ENCODE measurements around the gene COX18. TPM values are rescaled to one million over a fixed set of nuclear protein-coding genes. Genes with fewer than 3 reads are reported as not detected.

Gene COX18
- total RNA-seq, 1 donor from 2014 or later = 19.6 TPM

DNA sequence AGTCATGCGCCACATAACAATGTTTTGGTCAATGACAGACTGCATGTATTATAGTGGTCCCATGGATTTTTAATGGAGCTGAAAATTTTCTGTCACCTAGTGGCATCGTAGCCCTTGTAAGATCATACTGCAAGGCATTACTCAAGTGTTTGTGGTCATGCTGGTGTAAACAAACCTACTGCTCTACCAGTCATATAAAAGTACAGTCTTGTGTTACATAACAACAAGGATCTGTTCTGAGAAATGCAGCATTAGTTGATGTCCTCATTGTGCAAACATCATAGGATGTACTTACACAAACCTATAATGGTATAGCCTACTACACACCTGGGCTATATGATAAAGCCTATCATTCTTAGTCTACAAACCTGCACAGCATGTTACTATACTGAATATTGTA lies 34.6 kb downstream of the COX18 start:
- TF ChIP-seq, protein P1, sequence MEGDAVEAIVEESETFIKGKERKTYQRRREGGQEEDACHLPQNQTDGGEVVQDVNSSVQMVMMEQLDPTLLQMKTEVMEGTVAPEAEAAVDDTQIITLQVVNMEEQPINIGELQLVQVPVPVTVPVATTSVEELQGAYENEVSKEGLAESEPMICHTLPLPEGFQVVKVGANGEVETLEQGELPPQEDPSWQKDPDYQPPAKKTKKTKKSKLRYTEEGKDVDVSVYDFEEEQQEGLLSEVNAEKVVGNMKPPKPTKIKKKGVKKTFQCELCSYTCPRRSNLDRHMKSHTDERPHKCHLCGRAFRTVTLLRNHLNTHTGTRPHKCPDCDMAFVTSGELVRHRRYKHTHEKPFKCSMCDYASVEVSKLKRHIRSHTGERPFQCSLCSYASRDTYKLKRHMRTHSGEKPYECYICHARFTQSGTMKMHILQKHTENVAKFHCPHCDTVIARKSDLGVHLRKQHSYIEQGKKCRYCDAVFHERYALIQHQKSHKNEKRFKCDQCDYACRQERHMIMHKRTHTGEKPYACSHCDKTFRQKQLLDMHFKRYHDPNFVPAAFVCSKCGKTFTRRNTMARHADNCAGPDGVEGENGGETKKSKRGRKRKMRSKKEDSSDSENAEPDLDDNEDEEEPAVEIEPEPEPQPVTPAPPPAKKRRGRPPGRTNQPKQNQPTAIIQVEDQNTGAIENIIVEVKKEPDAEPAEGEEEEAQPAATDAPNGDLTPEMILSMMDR (conservative IDR thresholded peaks at IDR 0.05; ENCODE audit: low read depth, low read length) = no peak

DNA sequence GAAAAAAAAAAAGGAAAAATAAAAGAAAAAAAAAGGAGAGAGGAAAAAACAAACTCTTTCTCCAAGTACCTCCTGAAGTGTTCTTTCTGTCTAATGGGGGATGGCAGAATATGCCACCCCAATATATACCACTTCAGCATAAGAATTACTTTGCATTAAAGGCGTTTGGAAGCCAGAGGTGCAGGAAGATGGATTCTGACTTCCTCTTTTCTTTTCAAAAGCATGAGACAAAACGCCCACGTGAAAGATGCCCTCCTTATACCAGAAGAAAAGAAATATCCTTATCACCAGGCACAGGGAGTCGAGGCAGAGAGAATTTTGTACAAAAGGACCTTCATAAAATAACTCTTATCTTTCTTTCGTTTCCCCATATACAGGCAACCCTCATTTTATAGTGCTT lies 40.9 kb downstream of the COX18 start:
- TF ChIP-seq, protein P1 (conservative IDR thresholded peaks at IDR 0.05; ENCODE audit: low read depth, low read length) = no peak
- H3K4me3 ChIP-seq (ENCODE audit: low read depth, low read length) = no peak overlapping the region
- no peak for DNase-seq (ENCODE audit: low read depth)

More for the DNA sequence above, 34.6 kb downstream of the COX18 start:
- no peak overlapping the region for H3K4me3 ChIP-seq (ENCODE audit: low read depth, low read length)
- DNase-seq (ENCODE audit: low read depth) = no peak

DNA sequence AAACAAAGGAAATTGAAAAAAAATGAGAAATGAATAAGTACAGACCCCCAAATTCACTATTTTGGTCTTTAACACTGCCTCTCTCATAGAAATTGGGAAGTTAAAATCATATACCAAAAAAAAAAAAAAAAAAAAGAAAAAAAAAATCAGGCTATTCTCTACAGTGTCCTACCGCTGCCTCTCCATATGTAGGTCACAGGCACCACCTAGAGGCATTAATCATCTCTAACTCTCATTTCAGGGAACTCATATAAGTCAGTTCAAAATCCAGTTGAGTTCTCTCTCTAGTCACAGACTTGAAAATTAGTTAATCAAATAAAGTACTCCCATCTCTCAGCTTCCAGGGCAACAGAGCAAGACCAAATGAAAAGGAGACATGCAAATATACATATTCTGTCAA lies 47.9 kb downstream of the COX18 start:
- no peak overlapping the region for H3K4me3 ChIP-seq (ENCODE audit: low read depth, low read length)
- TF ChIP-seq, protein P1 (conservative IDR thresholded peaks at IDR 0.05; ENCODE audit: low read depth, low read length) = peak; percentile 65
- peak; percentile 16 for DNase-seq (ENCODE audit: low read depth)

DNA sequence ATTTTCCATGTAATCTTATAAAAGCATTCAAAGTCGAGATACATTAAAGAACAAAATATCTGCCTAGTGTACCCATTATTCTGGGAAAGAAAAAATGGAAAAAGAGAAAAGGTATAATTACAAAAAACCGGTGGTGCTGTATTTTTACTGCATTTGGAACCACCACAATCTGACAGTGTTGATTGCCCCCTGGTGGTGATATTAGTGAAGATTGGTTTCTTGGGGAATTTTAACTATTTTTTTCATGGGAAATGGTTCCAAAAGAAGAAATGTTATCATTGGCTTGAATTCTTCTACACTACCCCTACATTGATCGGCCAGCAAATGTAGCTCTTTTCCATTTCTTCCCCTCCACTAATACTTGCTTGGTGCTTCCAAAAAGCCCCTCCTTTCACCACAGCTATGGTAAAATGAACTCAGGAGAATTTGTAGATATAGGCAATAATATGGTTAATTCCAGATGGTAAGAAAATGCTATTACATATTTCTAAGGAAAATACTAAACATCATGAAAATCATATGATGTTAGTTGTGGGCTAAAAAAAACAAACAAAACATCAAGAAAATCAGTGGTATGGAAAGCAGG lies 50.0 kb downstream of the COX18 start:
- TF ChIP-seq, protein P1 (conservative IDR thresholded peaks at IDR 0.05; ENCODE audit: low read depth, low read length) = peak; percentile 72
- DNase-seq (ENCODE audit: low read depth) = no peak
- no peak overlapping the region for H3K4me3 ChIP-seq (ENCODE audit: low read depth, low read length)

DNA sequence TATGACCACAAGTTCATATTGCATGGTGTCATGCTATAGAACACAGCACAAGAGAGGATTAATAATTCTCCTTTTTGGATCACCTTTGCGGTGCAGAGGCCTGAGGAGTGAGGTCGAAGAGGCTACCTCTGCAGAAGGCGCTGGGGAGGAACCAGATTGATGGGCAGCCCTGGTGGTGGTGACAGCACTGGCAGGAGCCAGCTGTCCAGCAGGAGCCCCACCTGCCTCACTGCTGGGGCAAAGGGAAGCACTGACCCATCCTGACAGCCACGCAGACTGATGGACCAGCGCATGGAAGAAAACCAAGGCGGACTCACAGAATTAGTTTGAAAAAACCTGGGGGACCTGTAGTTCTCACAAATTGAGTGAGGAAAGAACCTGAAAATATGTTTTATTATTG lies 50.9 kb downstream of the COX18 start:
- DNase-seq (ENCODE audit: low read depth) = no peak
- H3K4me3 ChIP-seq (ENCODE audit: low read depth, low read length) = no peak overlapping the region
- TF ChIP-seq, protein P1 (conservative IDR thresholded peaks at IDR 0.05; ENCODE audit: low read depth, low read length) = no peak

DNA sequence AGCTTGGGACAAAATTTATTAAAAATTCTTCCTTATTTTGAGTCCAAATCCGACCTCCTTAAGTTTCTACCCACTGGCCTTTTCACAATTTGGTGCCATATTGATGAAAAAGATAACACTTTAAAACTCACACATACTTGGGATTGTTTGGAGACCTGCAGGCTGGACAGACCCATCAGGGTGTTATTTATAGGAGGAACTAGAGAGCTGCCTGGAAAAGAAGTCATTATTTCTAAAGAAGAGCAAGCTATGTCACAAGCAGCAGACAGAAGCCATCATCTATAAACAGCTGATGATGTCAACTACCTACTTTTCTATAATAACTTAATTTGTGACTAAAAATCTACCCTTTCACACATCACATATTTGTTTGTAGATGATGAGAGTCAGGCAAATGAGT lies 56.2 kb downstream of the COX18 start:
- H3K4me3 ChIP-seq (ENCODE audit: low read depth, low read length) = no peak overlapping the region
- DNase-seq (ENCODE audit: low read depth) = no peak
- TF ChIP-seq, protein P1 (conservative IDR thresholded peaks at IDR 0.05; ENCODE audit: low read depth, low read length) = no peak

DNA sequence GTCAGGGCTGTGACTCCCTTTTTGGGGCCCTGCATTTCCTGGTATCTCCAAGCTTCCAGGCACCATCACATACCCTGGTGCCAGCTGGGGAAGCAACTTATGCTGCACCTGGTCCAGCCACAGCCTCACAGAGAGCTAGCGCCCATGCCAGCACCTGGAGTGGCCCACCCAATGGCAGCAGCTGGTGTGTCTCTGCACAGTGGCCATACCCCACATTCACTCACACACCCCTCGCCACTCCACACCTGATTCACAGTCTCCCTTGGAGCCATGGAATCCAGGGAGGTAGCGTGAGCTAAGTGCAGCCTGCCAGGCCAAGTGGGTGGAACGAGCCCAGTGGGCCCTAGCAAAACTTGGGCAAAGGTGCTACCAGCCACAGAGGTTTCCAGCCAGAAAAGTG lies 56.8 kb downstream of the COX18 start:
- H3K4me3 ChIP-seq (ENCODE audit: low read depth, low read length) = no peak overlapping the region
- DNase-seq (ENCODE audit: low read depth) = no peak
- TF ChIP-seq, protein P1 (conservative IDR thresholded peaks at IDR 0.05; ENCODE audit: low read depth, low read length) = no peak
